ENCODE results near the gene MLPH.
A peak's percentile ranks its signal among the peaks of the same experiment; 100 is the strongest.
"Not testable (repeated sequence)": the region's sequence is repeated elsewhere in the genome, so short reads cannot be mapped to it uniquely, and the experiment has no call there.

The MLPH gene

DNA sequence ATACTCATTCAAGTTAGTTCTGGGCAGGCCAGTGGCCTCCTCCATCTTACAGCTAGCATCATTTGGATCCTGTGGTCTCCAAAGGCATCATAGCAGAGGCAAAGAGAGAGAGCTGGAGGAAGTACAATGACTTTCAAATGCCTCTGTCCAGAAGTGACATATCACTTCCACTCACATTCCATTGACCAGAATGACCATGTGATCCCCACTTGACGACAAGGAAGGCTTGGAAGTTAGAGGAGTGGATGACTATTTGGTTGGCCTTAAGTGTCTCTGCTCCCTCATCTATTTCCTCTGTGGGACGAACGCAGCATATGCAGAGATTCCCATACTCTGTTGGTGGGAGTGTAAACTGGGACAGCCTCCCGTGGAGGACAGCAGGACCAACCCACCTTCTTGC lies 27.8 kb upstream of the MLPH start:
- DNase-seq = no peak

GRCh38 chr2:237459741-237460174 lies 27.3 kb upstream of the MLPH start:
- DNase-seq = no peak

GRCh38 chr2:237464757-237465391 lies 22.2 kb upstream of the MLPH start:
- DNase-seq = no peak

DNA sequence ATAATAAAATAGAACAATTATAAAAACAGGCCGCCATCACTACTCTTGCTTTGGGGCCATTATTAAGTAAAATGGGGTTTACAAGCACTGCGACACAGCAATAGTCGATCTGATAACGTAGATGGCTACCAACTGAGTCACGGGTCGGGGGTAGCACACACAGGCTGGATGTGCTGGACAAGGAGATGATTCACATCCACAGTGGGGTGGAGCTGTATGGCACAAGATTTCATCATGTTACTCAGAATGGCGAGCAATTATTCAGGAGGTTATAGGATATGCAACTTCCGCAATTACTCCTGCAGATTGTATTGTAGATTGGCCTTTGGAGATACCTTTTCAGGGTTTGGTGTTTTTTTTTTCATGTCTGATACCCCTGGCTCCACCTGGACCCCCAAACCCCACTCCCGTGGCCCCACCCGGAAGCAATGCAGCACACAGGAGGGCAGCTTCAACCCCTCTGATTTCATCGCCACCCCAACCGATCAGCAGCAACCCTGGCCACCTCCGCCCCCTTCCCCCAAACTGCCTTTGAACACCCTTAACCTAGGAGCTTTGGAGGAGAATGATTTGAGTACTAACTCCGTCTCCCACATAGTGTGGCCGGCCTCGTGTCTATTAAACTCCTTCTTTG lies 21.4 kb upstream of the MLPH start:
- no peak for DNase-seq

GRCh38 chr2:237466211-237466610 lies 20.8 kb upstream of the MLPH start:
- DNase-seq = no peak

- DNase-seq = no peak
Measured at GRCh38 chr2:237467447-237468179, 19.4 kb upstream of the MLPH start.

DNA sequence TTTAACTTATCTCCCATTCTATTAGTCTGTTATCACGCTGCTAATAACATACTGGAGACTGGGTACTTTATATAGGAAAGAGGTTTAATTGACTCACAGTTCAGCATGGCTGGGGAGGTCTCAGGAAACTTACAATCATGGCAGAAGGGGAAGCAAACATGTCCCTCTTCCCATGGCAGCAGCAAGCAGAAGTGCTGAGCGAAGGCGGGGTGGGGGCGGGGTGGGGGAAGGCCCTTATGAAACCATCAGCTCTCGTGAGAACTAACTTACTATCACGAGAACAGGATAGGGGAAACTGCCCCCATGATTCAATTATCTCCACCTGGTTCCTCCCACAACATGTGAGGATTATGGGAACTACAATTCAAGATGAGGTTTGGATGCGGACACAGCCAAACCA lies 17.6 kb upstream of the MLPH start:
- not testable (repeated sequence) for DNase-seq

- no peak for DNase-seq
Measured at GRCh38 chr2:237469849-237470248, 17.2 kb upstream of the MLPH start.

- no peak for DNase-seq
Measured at GRCh38 chr2:237470914-237471313, 16.1 kb upstream of the MLPH start.

DNA sequence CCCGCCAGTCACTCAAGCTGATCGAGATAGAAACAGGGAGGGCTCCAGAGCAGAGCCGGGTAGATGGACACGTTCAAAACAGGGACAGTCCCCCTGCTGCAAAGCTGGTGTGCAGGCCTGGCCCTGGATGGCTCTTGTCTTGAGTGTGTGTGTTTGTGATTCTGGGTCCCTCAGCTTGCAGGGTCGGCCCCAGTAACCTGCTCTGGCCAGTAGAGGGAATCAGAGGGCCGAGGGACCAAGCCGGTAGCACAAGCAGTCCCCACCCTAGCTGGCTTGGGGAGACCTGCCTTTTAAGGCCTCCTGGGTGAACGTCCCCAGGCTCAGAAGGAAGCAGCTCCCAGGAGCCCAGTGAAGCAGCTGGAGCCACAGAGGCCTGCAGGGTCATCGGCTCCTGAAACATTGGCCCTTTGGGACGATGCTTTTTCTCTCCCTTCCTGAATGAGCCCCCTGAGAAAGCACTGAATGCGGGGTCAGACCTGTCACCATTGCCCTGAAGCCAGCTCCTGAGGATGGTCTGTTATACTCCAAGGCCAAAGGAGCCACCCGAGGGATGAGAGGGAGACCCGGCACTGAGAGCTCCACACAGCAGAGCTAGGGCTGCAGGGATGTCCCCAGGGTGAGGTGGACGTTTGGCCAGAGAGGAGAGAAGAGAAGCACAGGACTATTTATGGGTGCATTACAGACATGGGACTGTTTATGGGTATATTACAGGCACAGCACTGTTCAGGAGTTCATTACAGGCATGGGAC lies 15.4 kb upstream of the MLPH start:
- peak; percentile 76 for DNase-seq

DNA sequence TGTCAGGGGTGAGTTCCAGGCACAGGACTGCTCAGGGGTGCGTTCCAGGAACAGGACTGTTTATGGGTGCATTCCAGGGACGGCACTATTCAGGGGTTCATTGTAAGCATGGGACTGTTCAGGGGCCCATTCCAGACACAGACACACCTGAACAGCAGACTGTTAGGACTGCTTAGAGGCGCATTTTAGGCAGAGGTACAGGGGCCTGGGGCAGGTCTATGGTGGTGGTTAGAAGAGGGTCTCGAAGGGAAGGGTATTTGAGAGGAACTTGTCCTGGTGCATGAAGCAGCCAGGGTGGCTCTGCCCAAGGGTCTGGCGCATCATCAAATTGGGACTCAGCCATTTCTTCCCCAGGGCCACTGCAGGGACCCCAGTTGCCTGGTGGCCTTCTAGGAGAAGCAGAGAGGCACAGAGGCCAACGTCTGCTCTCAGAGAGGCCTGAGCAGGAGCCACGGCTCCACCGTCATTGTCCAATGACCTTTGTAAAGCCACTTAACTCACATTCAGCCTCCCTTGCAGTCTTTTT lies 14.8 kb upstream of the MLPH start:
- DNase-seq = no peak

- DNase-seq = no peak
Measured at GRCh38 chr2:237472909-237473877, 13.9 kb upstream of the MLPH start.

DNA sequence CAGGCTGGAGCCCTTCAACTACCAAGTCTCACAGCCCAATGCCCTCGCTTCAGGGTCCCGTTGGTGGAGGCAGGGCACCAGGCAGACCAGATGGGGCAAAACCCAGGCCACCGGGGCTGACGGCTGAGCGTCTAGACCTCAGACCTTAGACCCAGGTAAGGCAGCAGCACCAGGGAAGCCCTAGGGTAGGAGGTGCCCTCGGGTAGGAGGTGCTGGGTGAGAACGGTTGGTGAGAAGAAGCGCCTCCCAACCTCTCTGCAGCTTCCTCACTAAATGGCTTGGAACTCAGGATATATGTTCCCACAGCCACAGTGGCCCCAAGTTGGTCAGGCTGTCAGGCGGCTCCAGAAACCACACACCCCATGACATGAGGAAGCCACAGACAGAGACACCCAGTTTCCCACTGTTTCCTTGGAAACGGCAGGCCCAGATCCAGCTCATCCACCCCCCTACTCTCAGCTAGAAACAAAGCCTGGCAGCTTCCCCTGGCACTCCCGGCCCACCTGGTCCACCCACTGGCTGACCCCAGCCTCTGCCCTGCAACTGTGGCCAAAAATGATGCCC lies 13.1 kb upstream of the MLPH start:
- peak; percentile 64 for DNase-seq

GRCh38 chr2:237474442-237474911 lies 12.6 kb upstream of the MLPH start:
- DNase-seq = no peak

DNA sequence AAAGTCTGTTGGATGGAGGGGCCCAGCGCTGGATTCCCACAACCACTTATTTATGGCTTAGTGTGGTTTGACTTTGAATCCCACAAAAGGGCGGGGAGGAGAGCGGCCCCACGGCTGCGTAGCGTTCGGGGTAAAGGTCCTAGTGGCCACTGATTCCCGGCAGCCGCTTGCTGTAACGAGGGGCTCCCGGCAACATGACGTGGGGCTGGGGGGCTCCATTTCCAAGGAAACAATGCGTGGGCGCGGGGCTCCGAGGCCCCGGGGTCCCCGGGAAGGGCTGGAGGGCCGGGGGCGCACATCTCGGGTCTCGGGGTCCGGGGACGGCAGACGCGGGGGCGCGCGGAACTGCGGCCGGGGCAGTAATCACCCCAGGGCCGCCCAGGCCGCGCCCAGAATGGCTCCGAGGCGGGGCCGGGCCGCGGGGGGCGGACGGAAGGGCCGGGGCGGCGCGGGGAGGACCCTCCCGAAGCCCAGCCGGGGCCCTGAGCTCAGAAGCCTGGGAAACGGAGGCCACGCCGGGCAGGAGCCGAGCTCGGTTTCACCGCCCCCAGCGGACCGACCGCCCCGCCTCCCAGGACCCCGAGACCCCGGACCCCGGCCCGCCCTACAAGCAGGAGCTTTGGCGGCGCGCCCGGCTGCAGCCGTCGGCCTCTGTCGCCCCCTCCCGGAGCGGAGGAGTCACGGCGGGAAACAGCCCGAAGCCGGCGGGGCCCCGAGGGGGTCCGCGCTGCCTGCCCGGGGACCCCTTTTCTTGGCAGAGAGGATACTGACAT lies 11.9 kb upstream of the MLPH start:
- DNase-seq = peak; percentile 95

DNA sequence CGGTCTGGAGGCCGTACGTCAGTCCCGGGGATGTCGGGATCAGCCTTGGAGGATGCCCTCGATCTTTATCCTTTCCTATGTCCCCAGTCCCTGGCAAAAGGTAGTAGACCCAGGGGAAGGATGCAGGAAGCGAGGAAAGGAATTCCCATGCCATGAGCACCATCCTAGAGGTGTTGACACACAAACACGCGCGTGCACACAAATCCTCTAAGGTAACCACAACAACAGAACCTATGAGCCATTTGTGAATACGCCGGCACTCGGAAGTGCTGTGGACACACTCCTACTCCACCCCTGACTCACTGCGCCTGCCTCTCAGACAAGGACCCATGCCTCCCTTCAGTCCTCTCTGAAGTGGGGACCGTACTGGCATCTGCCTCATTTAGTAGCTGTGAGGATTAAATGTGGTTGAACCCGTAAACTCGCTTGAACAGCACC lies 11.3 kb upstream of the MLPH start:
- no peak for DNase-seq

- DNase-seq = no peak
Measured at GRCh38 chr2:237478095-237478494, 9.0 kb upstream of the MLPH start.

DNA sequence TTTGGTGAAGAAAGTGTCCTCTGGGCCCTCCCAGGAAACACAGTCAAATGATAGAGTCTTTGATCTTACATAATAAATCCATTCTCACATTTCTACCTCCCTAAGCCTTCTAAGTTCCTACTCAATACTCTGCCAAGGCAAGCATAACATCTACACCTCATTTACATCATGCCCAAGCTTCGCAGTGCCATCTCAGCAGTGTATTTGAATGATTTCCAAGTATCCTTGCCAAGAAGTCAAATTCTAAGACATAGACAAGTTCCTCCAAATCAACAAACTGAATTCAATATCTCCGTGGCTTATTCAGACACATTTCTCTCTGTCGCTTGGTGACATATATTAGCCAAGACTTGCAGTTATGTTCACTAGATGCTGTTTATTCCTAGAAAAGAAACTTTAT lies 8.1 kb upstream of the MLPH start:
- no peak for DNase-seq

DNA sequence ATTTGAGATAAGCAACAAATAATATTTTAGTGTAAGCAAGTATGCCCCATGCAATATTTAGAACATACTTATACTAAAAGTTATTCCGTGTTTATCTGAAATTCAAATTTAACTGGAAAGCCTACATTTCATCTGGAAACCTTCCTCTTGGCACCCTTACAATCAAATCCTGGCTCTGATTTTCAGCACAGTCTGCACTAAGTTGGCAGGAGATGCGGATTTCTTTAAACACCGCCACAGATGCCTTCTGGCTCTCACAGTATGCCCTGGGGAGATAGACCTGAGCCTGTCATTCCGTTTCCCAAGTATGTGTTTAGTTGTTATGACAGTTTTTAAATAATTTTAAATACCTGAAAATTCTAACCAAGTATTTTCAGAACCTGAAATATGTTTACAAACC lies 7.3 kb upstream of the MLPH start:
- DNase-seq = no peak

DNA sequence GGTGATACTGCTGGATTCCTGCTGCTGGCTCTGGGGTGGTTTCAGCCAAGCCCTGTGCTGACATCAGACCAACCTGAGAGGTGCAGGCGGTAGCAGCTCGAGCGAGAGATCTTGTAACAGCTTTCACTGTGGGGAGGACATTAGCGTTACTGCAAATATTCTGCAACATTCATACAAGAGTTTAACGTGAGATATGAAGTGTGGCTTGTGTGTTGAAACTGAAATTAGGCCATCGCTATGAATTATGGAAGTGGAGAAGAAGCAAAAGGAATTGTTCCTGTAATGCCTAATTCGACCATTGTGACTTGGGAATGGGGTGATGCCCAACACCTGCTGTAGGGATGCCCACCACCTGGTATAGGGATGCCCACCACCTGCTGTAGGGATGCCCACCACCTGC lies 6.5 kb upstream of the MLPH start:
- DNase-seq = no peak

All from activated CD8-positive, alpha-beta memory T cell treated with anti-CD3 and anti-CD28 coated beads for 24 hours (primary cell).